Activated CD4-positive, alpha-beta T cell treated with anti-CD3 and anti-CD28 coated beads, Interleukin-2, amount 50 U/mL, for 1 hour (primary cell): Measurements from ENCODE around the gene PSG11.
"Not testable (repeated sequence)": the region's sequence is repeated elsewhere in the genome, so short reads cannot be mapped to it uniquely, and the experiment has no call there.

ENCODE experiments used
- DNase-seq: peaks from one replicate; pipeline ENCODE4 v3.0.0-alpha.2; 2020

Gene PSG11

GRCh38 chr19:42988206-42988605 is 38.1 kb downstream of the PSG11 start:
- DNase-seq, result not testable (repeated sequence)

- DNase-seq, result no peak
Observed at GRCh38 chr19:42985588-42985987, 40.7 kb downstream of the PSG11 start.

GRCh38 chr19:42982111-42982510 is 44.2 kb downstream of the PSG11 start:
- not testable (repeated sequence) for DNase-seq

DNA sequence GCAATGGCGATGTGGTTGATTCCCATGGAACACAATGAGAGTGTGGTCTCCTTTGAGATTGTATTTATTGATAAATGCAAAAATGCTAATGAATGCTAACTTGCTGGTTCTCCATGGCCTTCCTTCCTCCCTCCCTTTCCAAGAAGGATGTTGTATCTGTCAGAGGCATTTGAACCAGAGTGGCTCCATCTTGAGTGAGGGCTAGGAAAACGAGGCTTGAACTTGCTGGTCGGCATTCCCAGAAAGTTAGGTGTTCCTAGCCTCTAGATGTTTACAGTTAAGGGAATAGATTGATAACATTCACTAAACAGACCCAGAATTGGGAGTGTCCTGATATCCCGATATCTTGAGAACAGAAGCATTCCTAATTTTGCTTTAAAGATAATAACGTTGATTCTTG is 54.8 kb downstream of the PSG11 start:
- DNase-seq, result not testable (repeated sequence)

DNA sequence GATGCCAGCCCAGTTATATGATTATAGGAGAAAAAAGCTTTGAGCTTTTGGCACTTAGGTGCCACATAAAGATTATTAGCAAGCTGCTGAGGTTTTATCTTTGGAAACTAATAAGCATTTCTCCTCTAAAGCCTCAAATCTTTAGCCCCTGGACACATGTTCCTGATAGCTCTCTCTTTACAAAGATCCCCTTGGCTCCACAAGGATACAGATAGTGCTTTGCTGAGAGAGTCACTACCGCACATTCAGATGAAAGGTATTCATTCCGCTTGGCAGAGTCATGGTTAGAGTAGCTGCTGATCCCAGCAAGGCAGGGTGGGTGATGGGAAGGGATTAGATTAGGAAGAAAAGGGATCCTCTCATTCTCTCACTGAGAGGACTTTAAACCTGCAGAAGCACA is 61.1 kb downstream of the PSG11 start:
- no peak for DNase-seq

GRCh38 chr19:42961119-42961518 is 65.2 kb downstream of the PSG11 start:
- no peak for DNase-seq
